ENCODE data around the gene RPE65.
"Not testable (repeated sequence)": the region's sequence is repeated elsewhere in the genome, so short reads cannot be mapped to it uniquely, and the experiment has no call there.

RPE65 gene

DNA sequence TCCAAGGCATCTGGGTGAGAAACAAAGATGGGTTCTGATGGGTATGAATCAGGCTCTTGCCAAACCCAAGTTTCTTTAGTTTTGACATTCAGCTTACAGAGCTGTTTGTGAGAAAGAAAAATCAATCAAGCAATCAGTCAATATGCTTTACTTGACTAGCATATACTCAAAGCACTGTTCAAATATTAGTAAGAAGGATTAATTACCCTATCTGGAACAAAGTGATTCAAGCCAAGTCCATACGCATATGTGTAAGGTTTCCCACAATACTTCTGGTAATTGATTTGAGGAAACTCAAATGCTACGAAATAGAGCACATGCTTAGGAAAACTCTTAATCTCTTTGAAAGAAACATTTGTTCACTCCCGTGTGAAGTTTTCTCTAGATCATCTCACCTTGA is 18.7 kb downstream of the RPE65 start:
- no peak overlapping the region for H3K27ac Mint-ChIP-seq
- no peaks in the 10 kb centered on the region for H3K4me1 Mint-ChIP-seq (ENCODE audit: low read depth)
- no peaks in the 10 kb centered on the region for H3K27me3 Mint-ChIP-seq (ENCODE audit: low read depth)
- no peak overlapping the region for H3K4me3 Mint-ChIP-seq
- no peaks in the 10 kb centered on the region for H3K36me3 Mint-ChIP-seq (ENCODE audit: low read depth)
- H3K9me3 Mint-ChIP-seq = no peaks in the 10 kb centered on the region

DNA sequence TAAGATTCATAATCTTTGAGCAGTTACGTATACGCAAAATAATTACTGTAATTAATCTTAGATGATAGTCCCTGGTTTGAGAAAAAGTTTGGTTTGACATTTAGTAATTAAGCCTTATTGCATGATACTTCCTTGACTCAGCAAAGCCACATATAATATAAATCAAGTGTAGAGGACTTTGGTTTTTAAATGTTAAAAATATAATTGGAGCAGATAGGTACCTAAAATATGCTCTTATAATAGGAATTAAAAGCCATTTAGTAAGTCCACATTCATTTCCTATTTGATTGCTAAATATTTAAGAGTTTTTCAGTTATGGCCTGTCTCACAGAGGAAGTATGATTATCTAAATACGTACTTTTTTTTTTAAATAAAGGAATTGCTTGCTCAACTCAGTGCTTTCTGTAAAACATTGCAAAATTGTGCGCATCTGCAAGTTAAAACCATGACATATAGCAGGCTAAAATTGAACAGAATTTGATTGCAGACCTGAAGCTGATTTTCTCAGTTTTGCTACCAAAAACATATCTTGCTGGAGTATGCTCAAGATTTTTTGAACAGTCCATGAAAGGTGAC is 20.4 kb downstream of the RPE65 start:
- Mint-ChIP-seq H3K36me3 (ENCODE audit: low read depth) (no peaks in the 10 kb centered on the region), H3K9me3 (no peaks in the 10 kb centered on the region), H3K27ac (no peak overlapping the region), H3K27me3 (ENCODE audit: low read depth) (no peaks in the 10 kb centered on the region), H3K4me3 (no peak overlapping the region), H3K4me1 (ENCODE audit: low read depth) (no peaks in the 10 kb centered on the region)

DNA sequence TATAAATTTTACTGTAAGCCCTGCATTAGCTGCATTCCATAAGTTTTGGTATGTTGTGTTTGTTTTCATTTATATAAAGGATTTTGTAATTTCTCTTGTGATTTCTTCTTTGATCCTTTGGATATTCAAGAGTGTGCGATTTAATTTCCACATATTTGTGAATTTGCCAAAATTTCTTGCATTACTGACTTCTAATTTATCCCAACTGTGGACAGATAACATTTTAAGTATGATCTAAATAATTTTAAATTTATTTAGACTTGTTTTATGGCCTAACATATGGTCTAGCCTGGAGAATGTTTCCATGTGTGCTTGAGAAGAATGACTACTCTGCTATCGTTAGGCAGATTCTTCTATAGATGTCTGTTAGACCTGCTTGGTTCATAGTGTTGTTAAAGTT is 23.2 kb downstream of the RPE65 start:
- Mint-ChIP-seq H3K9me3 (no peaks in the 10 kb centered on the region), H3K27ac (no peak overlapping the region), H3K4me3 (no peak overlapping the region), H3K4me1 (ENCODE audit: low read depth) (no peaks in the 10 kb centered on the region), H3K27me3 (ENCODE audit: low read depth) (no peaks in the 10 kb centered on the region), H3K36me3 (ENCODE audit: low read depth) (no peaks in the 10 kb centered on the region)

DNA sequence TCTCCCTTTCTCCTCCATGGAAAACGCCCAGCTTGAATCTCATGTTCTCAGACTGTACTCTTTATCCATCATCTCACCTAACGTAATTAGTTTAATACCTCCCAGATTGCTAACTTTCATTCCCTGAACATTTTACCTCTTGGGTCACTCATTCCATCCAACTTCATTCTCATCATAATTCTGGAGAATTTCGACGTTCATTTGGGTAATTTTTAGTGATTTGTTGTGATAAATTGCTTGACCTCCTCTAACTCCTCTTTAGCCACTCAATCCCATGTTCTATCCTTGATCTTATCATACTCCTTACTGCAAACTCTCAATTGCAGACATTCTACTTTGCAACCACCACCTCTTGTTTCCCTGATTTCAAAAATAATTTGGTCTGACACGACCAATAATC is 28.4 kb downstream of the RPE65 start:
- Mint-ChIP-seq H3K4me1 (ENCODE audit: low read depth) (no peaks in the 10 kb centered on the region), H3K27ac (no peak overlapping the region), H3K36me3 (ENCODE audit: low read depth) (no peaks in the 10 kb centered on the region), H3K9me3 (no peaks in the 10 kb centered on the region), H3K27me3 (ENCODE audit: low read depth) (no peaks in the 10 kb centered on the region), H3K4me3 (no peak overlapping the region)

DNA sequence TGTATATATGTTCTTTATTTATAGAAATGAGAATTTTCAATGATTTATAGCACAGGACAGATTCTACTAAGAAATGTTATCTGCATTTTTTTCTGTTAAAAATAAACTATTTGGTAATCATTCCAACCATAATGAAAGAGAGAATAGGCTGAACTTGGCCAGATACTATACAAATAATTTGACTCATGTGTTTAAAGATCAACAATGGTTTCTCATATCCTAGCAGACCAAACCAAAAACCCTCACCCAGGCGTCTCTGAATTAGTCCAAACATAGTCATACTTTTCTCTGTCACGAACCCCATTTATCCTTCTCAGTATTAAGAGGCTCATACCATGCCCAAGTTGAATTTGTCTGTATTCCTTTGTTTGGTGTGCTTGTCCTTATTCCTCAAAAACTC is 40.3 kb downstream of the RPE65 start:
- no peaks in the 10 kb centered on the region for H3K4me1 Mint-ChIP-seq (ENCODE audit: low read depth)
- H3K4me3 Mint-ChIP-seq = no peak overlapping the region
- H3K27ac Mint-ChIP-seq = no peak overlapping the region
- H3K9me3 Mint-ChIP-seq = no peaks in the 10 kb centered on the region
- no peaks in the 10 kb centered on the region for H3K36me3 Mint-ChIP-seq (ENCODE audit: low read depth)
- no peaks in the 10 kb centered on the region for H3K27me3 Mint-ChIP-seq (ENCODE audit: low read depth)

DNA sequence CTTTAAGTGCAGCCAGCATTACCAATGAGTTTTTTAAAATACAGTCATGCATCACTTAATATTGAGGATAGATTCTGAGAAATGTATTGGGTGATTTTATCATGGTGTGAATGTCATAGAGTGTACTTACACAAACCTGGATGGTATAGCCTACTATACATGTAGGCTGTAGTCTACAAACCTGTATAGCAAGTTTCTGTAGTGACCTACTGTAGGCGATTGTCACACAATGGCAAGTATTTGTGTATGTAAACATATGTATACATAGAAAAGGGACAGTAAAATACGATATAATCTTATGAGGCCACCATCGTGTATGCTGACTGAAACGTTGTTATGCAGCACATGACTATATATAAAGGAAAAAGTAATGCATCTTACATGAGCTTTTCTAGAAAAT is 48.2 kb downstream of the RPE65 start:
- Mint-ChIP-seq H3K36me3 (ENCODE audit: low read depth) (no peaks in the 10 kb centered on the region), H3K27ac (no peak overlapping the region), H3K4me3 (no peak overlapping the region), H3K4me1 (ENCODE audit: low read depth) (no peaks in the 10 kb centered on the region), H3K9me3 (no peaks in the 10 kb centered on the region), H3K27me3 (ENCODE audit: low read depth) (no peaks in the 10 kb centered on the region)

DNA sequence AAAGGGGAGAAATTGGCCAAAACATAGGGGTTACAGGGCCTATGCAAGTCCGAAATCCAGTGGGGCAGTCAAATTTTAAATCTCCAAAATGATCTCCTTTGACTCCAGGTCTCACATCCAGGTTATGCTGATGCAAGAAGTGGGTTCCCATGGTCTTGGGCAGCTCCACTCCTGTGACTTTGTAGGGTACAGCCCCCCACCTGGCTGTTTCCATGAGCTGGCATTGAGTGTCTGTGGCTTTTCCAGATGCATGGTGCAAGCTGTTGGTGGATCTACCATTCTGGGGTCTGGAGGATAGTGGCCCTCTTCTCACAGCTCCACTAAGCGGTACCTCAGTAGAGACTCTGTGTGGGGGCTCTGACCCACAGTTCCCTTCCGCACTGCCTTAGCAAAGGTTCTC is 54.2 kb downstream of the RPE65 start:
- H3K27ac Mint-ChIP-seq; H3K36me3 Mint-ChIP-seq (ENCODE audit: low read depth); H3K4me3 Mint-ChIP-seq; H3K27me3 Mint-ChIP-seq (ENCODE audit: low read depth); H3K9me3 Mint-ChIP-seq; H3K4me1 Mint-ChIP-seq (ENCODE audit: low read depth): not testable (repeated sequence)

DNA sequence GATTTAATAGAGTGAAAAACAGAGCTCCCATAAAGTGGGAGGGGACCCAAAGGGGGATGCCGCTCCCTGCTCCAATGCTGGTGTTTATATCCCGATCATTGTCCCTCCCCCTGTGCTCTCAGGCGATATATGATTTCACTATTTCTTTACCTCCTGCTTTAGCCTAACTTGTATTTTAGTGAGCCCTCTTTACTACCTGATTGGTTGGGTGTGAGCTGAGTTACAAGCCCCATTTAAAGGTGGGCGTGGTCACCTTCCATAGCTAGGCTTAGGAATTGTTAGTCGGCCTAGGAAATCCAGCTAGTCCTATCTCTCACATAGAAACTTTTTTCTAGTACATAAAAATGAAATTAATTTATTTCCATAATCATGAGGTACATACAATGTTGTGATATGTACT is 57.3 kb downstream of the RPE65 start:
- H3K9me3 Mint-ChIP-seq; H3K27me3 Mint-ChIP-seq (ENCODE audit: low read depth); H3K36me3 Mint-ChIP-seq (ENCODE audit: low read depth); H3K4me3 Mint-ChIP-seq; H3K4me1 Mint-ChIP-seq (ENCODE audit: low read depth); H3K27ac Mint-ChIP-seq: not testable (repeated sequence)

DNA sequence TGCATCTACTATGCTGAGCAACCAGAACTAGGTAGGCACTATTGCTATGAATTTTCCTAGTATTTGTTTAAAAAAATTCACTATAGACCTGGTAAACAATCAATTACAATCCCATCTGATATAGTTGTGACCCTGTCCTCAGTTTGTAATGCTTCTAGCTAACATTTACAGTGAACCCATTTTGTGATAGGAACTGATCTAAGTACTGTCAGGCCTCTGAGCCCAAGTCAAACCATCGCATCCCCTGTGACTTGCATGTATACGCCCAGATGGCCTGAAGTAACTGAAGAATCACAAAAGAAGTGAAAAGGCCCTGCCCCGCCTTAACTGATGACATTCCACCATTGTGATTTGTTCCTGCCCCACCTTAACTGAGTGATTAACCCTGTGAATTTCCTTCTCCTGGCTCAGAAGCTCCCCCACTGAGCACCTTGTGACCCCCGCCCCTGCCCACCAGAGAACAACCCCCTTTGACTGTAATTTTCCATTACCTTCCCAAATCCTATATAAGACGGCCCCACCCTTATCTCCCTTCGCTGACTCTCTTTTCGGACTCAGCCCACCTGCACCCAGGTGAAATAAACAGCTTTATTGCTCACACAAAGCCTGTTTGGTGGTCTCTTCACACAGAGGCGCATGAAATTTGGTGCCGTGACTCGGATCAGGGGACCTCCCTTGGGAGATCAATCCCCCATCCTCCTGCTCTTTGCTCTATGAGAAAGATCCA is 63.8 kb downstream of the RPE65 start:
- not testable (repeated sequence) for H3K27me3 Mint-ChIP-seq (ENCODE audit: low read depth); H3K36me3 Mint-ChIP-seq (ENCODE audit: low read depth); H3K9me3 Mint-ChIP-seq; H3K4me1 Mint-ChIP-seq (ENCODE audit: low read depth); H3K27ac Mint-ChIP-seq; H3K4me3 Mint-ChIP-seq

DNA sequence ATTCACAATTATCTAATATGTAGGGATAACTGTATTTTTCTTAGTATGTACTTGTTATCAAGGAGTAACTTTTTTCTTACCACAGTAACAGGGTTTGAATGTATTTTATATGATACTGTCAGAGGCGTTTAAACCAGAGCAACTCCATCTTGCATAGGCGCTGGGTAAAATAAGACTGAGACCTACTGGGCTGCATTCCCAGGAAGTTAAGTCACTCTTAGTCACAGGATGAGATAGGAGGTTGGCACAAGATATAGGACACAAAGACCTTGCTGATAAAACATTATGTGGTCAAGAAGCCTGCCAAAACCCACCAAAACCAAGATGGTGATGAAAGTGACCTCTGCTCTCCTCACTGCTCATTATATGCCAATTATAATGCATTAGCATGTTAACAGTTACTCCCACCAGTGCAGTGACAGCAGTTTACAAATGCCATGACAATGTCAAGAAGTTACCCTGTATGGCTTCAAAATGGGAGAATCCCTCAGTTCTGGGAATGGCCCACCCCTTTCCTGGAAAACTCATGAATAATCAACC is 64.8 kb downstream of the RPE65 start:
- H3K9me3 Mint-ChIP-seq = no peaks in the 10 kb centered on the region
- H3K4me1 Mint-ChIP-seq (ENCODE audit: low read depth) = no peaks in the 10 kb centered on the region
- H3K27ac Mint-ChIP-seq = no peak overlapping the region
- no peaks in the 10 kb centered on the region for H3K36me3 Mint-ChIP-seq (ENCODE audit: low read depth)
- no peak overlapping the region for H3K4me3 Mint-ChIP-seq
- no peaks in the 10 kb centered on the region for H3K27me3 Mint-ChIP-seq (ENCODE audit: low read depth)

DNA sequence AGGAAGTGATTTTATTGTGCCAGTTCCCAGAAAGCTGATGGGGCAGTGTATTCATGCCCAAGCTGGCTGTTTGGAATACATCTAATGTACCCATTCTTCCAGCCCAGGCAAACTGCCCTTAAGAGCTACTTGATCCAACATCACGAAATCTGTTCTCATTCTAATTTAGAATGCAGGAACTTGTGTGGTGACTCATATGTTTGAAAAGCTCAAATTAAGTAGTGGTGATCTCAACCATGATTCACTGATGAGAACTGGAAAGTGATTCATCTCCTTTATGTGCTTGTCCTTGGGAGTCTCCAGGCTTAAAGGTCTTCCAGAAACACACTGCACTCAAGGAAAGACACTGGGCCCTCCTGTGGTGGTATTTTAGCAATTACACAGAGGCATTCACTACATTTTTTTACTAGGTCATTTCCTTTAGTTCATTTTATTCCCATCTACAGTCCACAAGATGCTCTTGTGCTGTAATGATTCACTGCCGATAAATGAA is 65.4 kb downstream of the RPE65 start:
- Mint-ChIP-seq H3K27me3 (ENCODE audit: low read depth) (no peaks in the 10 kb centered on the region), H3K27ac (no peak overlapping the region), H3K4me1 (ENCODE audit: low read depth) (no peaks in the 10 kb centered on the region), H3K9me3 (no peaks in the 10 kb centered on the region), H3K4me3 (no peak overlapping the region), H3K36me3 (ENCODE audit: low read depth) (no peaks in the 10 kb centered on the region)

DNA sequence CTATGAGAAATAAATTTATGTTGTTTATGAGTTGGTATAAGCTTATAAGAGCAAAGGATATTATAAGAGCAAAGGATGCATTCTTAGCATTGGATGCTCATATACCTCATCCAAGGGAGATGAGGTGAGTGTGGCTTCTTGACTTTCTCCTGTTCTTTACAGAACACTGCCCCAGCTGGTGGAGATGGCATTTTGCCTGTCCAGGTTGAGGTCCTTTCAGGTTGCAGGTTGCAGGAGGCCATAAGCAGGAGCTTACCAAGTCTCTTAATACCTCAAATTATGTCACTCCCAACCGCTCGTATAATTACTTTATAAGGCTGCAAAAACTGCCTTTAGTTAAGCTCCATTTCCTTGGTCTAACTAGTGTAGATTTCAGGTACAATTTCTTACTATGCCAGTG is 66.7 kb downstream of the RPE65 start:
- H3K4me3 Mint-ChIP-seq = no peak overlapping the region
- no peaks in the 10 kb centered on the region for H3K4me1 Mint-ChIP-seq (ENCODE audit: low read depth)
- H3K27ac Mint-ChIP-seq = no peak overlapping the region

DNA sequence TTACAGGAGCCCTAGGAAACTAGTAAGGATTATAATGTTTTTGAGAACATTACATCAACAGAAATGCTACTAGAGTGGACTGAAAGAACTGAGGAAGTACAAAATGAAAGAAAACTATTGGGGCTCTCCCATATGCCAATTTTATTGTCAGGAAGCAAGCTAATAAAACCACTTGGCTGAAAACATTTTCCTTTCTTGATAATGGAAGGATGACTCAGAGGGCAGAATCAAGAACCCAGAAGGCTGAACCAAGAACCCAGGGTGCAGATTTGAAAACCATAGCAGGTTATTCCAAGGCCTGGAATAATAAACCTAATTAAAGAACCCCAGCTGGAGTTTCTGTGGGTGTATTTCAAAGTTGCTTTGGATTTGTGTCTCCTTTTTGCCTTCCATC is 70.7 kb downstream of the RPE65 start:
- no peaks in the 10 kb centered on the region for H3K4me1 Mint-ChIP-seq (ENCODE audit: low read depth)
- no peaks in the 10 kb centered on the region for H3K9me3 Mint-ChIP-seq
- H3K27ac Mint-ChIP-seq = no peak overlapping the region
- H3K27me3 Mint-ChIP-seq (ENCODE audit: low read depth) = no peaks in the 10 kb centered on the region
- no peaks in the 10 kb centered on the region for H3K36me3 Mint-ChIP-seq (ENCODE audit: low read depth)
- no peak overlapping the region for H3K4me3 Mint-ChIP-seq

More for the DNA sequence above, 66.7 kb downstream of the RPE65 start:
- Mint-ChIP-seq H3K9me3 (no peaks in the 10 kb centered on the region), H3K36me3 (ENCODE audit: low read depth) (no peaks in the 10 kb centered on the region), H3K27me3 (ENCODE audit: low read depth) (no peaks in the 10 kb centered on the region)

All from T-helper 1 cell treated with Interleukin-12 subunit alpha and Interleukin-12 subunit beta and Interleukin-4 antibody, amounts not matched to agents 30 μg/mL and 1 μg/mL, for 36 hours (primary cell).